Adrenal gland (tissue), 12 donors: ENCODE measurements around the gene GIGYF2. TPM values are rescaled to one million over a fixed set of nuclear protein-coding genes. Genes with fewer than 3 reads are reported as not detected.
"Not testable (repeated sequence)": the region's sequence is repeated elsewhere in the genome, so short reads cannot be mapped to it uniquely, and the experiment has no call there.

Experiments
- DNase-seq, 7 donors: peaks; one replicate each; pipeline ENCODE4 v3.0.0-alpha.2; 2019 to 2020
- H3K27ac ChIP-seq, 5 donors: fragments of 200-600 bp; sonication (generic) in 4 of 5; 1 replicate in 3 of 5; 2 replicates in 2 of 5; pipeline versions ENCODE4 v1.5.1 to v1.8.0; 2016 to 2020; ENCODE audit warnings: mild to moderate bottlenecking in 1 of 5
- H3K27me3 ChIP-seq: fragments of 200-600 bp; 2 replicates; pipeline ENCODE4 v1.8.0; 2021
- H3K36me3 ChIP-seq, 2 donors: fragments of 200-600 bp; replicated peaks in 1 of 2; 1 replicate in 1 of 2; 2 replicates in 1 of 2; pipeline versions ENCODE4 v1.5.1 to v1.8.0; 2018 to 2022
- H3K4me1 ChIP-seq, 2 donors: fragments of 200-600 bp; replicated peaks in 1 of 2; 1 replicate in 1 of 2; 2 replicates in 1 of 2; pipeline versions ENCODE4 v1.5.1 to v1.8.0; 2018 to 2021
- H3K4me3 ChIP-seq, 4 donors: fragments of 200-600 bp; sonication (generic) in 3 of 4; one replicate each; pipeline ENCODE4 v1.5.1; 2016 to 2018
- H3K9me3 ChIP-seq, 3 donors: fragments of 200-600 bp; sonication (generic) in 1 of 3; replicated peaks in 1 of 3; 1 replicate in 2 of 3; 2 replicates in 1 of 3; pipeline versions ENCODE4 v1.5.1 to v1.8.0; 2016 to 2021
- POLR2A ChIP-seq, 2 donors: fragments of 450-650 bp; IDR thresholded peaks; one replicate each; pipeline ENCODE4 v1.6.1; 2017; ENCODE audit warnings: antibody characterized with exemption in 2 of 2, mild to moderate bottlenecking in 2 of 2, moderate library complexity in 1 of 2
- WGBS, 4 donors: extraction: QIAGEN DNeasy Blood & Tissue Kit in 2 of 4; methylation state at CpG; one replicate each; pipeline versions ENCODE4 v1.1.5 to v1.1.7; 2013 to 2017; 5-methylcytosine and 5-hydroxymethylcytosine counted together
- intact Hi-C, 2 donors: fragments of 100-400 bp; cut with DNase I; formaldehyde crosslinking; loops; one replicate each; pipeline versions ENCODE4 v1.14.1 to v1.15.0; 2022 to 2023
- polyA plus RNA-seq, 3 donors: library from polyadenylated mRNA; stranded (reverse); fragments of 200-250 nt in 2 of 3; fragments of 350-450 nt in 1 of 3; fragmentation: Illumina TruSeq in 1 of 3; extraction: RNeasy Lipid Tissue Mini Kit (QIAGEN cat#74804) in 1 of 3; gene quantifications; one replicate each; pipeline ENCODE4 v1.2.3, GENCODE V29; 2013 to 2014
- total RNA-seq, 9 donors: library from RNA; depleted of rRNA in 4 of 9; stranded (reverse); fragments of >200 nt in 4 of 9; fragments of 120-200 nt in 1 of 9; fragmentation: NEBNext Ultra II Directional in 1 of 9; extraction: Animal tissue kit (Norgen Biotek cat#: 25700) in 1 of 9; gene quantifications; one replicate each; pipeline versions ENCODE4 v1.1.0 to v1.2.4, GENCODE V29; 2013 to 2023
- TF ChIP-seq, protein P1 (sequence below), 6 experiments: fragments of 450-650 bp in 4 of 6; fragments of 200-600 bp in 2 of 6; sonication (generic) in 1 of 6; IDR thresholded peaks; 1 replicate in 5 of 6; 2 replicates in 1 of 6; pipeline versions ENCODE4 v1.5.1 to v1.8.0; 2016 to 2021; ENCODE audit warnings: antibody characterized with exemption in 6 of 6, mild to moderate bottlenecking in 2 of 6, moderate library complexity in 1 of 6
- donor health status: healthy with polysubstance abuse.
- donor health status: Bipolar disorder and iron deficiency.
- donor health status: DM: yes; HTN: yes; CAD: no.
- donor health status: DM: no; HTN: no; CAD: no.
- donor health status: DM: no; HTN: no; CAD: no.
- donor health status: DM: yes; HTN: yes; CAD: no.

The GIGYF2 gene
- total and polyA plus RNA-seq, 12 donors = 13.5 to 93.7 (median 65.4) TPM

- TF ChIP-seq POLR2A (IDR thresholded peaks at IDR 0.05) = no peak
- TF ChIP-seq, protein P1, sequence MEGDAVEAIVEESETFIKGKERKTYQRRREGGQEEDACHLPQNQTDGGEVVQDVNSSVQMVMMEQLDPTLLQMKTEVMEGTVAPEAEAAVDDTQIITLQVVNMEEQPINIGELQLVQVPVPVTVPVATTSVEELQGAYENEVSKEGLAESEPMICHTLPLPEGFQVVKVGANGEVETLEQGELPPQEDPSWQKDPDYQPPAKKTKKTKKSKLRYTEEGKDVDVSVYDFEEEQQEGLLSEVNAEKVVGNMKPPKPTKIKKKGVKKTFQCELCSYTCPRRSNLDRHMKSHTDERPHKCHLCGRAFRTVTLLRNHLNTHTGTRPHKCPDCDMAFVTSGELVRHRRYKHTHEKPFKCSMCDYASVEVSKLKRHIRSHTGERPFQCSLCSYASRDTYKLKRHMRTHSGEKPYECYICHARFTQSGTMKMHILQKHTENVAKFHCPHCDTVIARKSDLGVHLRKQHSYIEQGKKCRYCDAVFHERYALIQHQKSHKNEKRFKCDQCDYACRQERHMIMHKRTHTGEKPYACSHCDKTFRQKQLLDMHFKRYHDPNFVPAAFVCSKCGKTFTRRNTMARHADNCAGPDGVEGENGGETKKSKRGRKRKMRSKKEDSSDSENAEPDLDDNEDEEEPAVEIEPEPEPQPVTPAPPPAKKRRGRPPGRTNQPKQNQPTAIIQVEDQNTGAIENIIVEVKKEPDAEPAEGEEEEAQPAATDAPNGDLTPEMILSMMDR (IDR thresholded peaks at IDR 0.05) = no peak
- intact Hi-C loops = no loop called here
- WGBS, 4 donors = 91 to 92% (median 92%) methylated on average over 4 of the region's 4 CpGs
- Histone ChIP-seq H3K4me1 (peaks cover 0 to 10% of the 10 kb centered on the region in 2 donors), H3K36me3 (peaks cover 0 to 19% of the 10 kb centered on the region in 2 donors), H3K27me3 (no peaks in the 10 kb centered on the region), H3K9me3 (no peaks in the 10 kb centered on the region), H3K4me3 (no peak overlapping the region), H3K27ac (no peak overlapping the region)
- DNase-seq = no peak
These were observed 9.9 kb downstream of the GIGYF2 start for GRCh38 chr2:232707076-232707475.

DNA sequence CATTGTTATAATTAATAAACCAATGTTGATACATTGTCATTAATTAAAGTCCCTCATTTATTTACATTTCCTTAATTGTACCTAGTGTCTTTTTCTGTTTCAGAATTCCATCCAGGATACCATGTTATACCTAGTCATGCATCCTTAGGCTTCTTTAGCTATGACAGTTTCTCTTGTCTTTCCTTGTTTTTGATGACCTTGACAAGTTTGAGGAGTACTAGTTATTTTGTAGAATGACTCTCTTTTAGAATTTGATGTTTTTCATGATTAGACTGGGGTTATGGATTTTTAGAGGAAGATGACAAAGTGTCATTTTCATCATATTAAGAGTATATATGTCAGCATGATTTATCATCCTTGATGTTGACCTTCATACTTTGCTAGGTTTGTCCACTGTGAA, 16.4 kb downstream of the GIGYF2 start:
- Histone ChIP-seq H3K36me3 (no peaks in the 10 kb centered on the region), H3K9me3 (no peaks in the 10 kb centered on the region), H3K27me3 (no peaks in the 10 kb centered on the region), H3K4me1 (peaks cover 6 to 17% of the 10 kb centered on the region in 2 donors), H3K4me3 (no peak overlapping the region), H3K27ac (no peak overlapping the region)
- intact Hi-C loops = no loop called here
- TF ChIP-seq POLR2A (IDR thresholded peaks at IDR 0.05) = no peak
- TF ChIP-seq, protein P1 (IDR thresholded peaks at IDR 0.05) = no peak
- no peak for DNase-seq

DNA sequence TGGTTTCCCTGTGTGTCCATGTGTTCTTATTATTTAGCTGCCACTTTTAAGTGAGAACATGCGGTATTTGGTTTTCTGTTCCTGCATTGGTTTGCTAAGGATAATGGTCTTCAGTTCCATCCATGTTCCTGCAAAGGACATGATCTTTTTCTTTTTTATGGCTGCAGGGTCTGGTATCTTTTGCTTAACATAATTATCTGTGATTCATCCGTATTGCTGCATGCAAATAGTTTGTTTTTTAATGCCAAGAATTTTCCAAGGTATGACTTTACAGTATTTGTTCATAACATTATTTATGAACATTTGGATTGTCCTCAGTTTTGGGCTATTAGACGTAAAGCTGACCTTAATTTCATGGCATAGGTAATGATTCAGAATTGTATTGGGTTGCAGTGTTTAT, 17.8 kb downstream of the GIGYF2 start:
- Histone ChIP-seq H3K4me1 (peaks cover 6 to 30% of the 10 kb centered on the region in 2 donors), H3K27ac (no peak overlapping the region), H3K9me3 (no peaks in the 10 kb centered on the region), H3K4me3 (no peak overlapping the region), H3K27me3 (no peaks in the 10 kb centered on the region), H3K36me3 (no peaks in the 10 kb centered on the region)
- no peak for TF ChIP-seq POLR2A (IDR thresholded peaks at IDR 0.05)
- TF ChIP-seq, protein P1 (IDR thresholded peaks at IDR 0.05) = no peak
- WGBS, 4 donors = 59 to 76% (median 68%) methylated on average over 3 of the region's 3 CpGs
- DNase-seq = no peak
- intact Hi-C loops = no loop called here

- H3K4me3 ChIP-seq, intact Hi-C loops, H3K27ac ChIP-seq, DNase-seq, H3K9me3 ChIP-seq, H3K27me3 ChIP-seq, H3K36me3 ChIP-seq: not testable (repeated sequence)
- H3K4me1 ChIP-seq = peaks cover 2 to 35% of the 10 kb centered on the region in 2 donors
These were observed 22.9 kb downstream of the GIGYF2 start for GRCh38 chr2:232720056-232720455.

GRCh38 chr2:232721261-232721660, 24.1 kb downstream of the GIGYF2 start:
- H3K36me3 ChIP-seq = peaks cover 0 to 8% of the 10 kb centered on the region in 2 donors
- intact Hi-C loops = no loop called here
- no peak for TF ChIP-seq POLR2A (IDR thresholded peaks at IDR 0.05)
- TF ChIP-seq, protein P1 (IDR thresholded peaks at IDR 0.05) = no peak
- no peak for DNase-seq
- H3K27me3 ChIP-seq = no peaks in the 10 kb centered on the region
- no peak overlapping the region for H3K4me3 ChIP-seq
- H3K4me1 ChIP-seq = peaks cover 0 to 25% of the 10 kb centered on the region in 2 donors
- WGBS, 4 donors = 66 to 87% (median 83%) methylated on average over 2 of the region's 2 CpGs
- H3K9me3 ChIP-seq = no peaks in the 10 kb centered on the region
- no peak overlapping the region for H3K27ac ChIP-seq
